Measurements from ENCODE around the gene IGF2. TPM values are rescaled to one million over a fixed set of nuclear protein-coding genes. Genes with fewer than 3 reads are reported as not detected.
A peak's percentile ranks its signal among the peaks of the same experiment; 100 is the strongest.

The IGF2 gene
- total RNA-seq, 1 donor from 2014 or later, result 110 TPM

- Mint-ChIP-seq H3K9me3 (ENCODE audit: low read depth) (no peaks in the 10 kb centered on the region), H3K4me1 (ENCODE audit: low read depth) (peaks cover 14% of the 10 kb centered on the region), H3K27me3 (ENCODE audit: low read depth) (peaks cover 47% of the 10 kb centered on the region), H3K36me3 (ENCODE audit: low read depth) (no peaks in the 10 kb centered on the region), H3K27ac (ENCODE audit: unreplicated experiment) (no peak overlapping the region), H3K4me3 (ENCODE audit: unreplicated experiment) (no peak overlapping the region)
- no peak for TF ChIP-seq CTCF (IDR thresholded peaks at IDR 0.05)
- no peak for DNase-seq (ENCODE audit: low spot score)
These were observed 3.1 kb upstream of the IGF2 start for GRCh38 chr11:2142300-2142759.

GRCh38 chr11:2140411-2141400, 1.5 kb upstream of the IGF2 start:
- Mint-ChIP-seq H3K4me1 (ENCODE audit: low read depth) (peaks cover 21% of the 10 kb centered on the region), H3K4me3 (ENCODE audit: unreplicated experiment) (no peak overlapping the region), H3K36me3 (ENCODE audit: low read depth) (no peaks in the 10 kb centered on the region), H3K27me3 (ENCODE audit: low read depth) (peaks cover 45% of the 10 kb centered on the region), H3K27ac (ENCODE audit: unreplicated experiment) (no peak overlapping the region), H3K9me3 (ENCODE audit: low read depth) (no peaks in the 10 kb centered on the region)
- no peak for DNase-seq (ENCODE audit: low spot score)
- peak; percentile 22 for TF ChIP-seq CTCF (IDR thresholded peaks at IDR 0.05)

GRCh38 chr11:2139621-2140337, 590 bp upstream of the IGF2 start:
- Mint-ChIP-seq H3K4me1 (ENCODE audit: low read depth) (peaks cover 21% of the 10 kb centered on the region), H3K9me3 (ENCODE audit: low read depth) (no peaks in the 10 kb centered on the region), H3K27me3 (ENCODE audit: low read depth) (peaks cover 44% of the 10 kb centered on the region), H3K27ac (ENCODE audit: unreplicated experiment) (no peak overlapping the region), H3K36me3 (ENCODE audit: low read depth) (no peaks in the 10 kb centered on the region), H3K4me3 (ENCODE audit: unreplicated experiment) (no peak overlapping the region)
- TF ChIP-seq CTCF (IDR thresholded peaks at IDR 0.05), result peak; percentile 5
- no peak for DNase-seq (ENCODE audit: low spot score)

- TF ChIP-seq CTCF (IDR thresholded peaks at IDR 0.05), result no peak
- H3K27ac Mint-ChIP-seq (ENCODE audit: unreplicated experiment), result no peak overlapping the region
- H3K9me3 Mint-ChIP-seq (ENCODE audit: low read depth), result no peaks in the 10 kb centered on the region
- DNase-seq (ENCODE audit: low spot score), result no peak
- no peaks in the 10 kb centered on the region for H3K36me3 Mint-ChIP-seq (ENCODE audit: low read depth)
- H3K4me1 Mint-ChIP-seq (ENCODE audit: low read depth), result peaks cover 19% of the 10 kb centered on the region
- peak overlapping the region; percentile 67 for H3K4me3 Mint-ChIP-seq (ENCODE audit: unreplicated experiment)
- peaks cover 47% of the 10 kb centered on the region for H3K27me3 Mint-ChIP-seq (ENCODE audit: low read depth)
These were observed 612 bp downstream of the IGF2 start for GRCh38 chr11:2138431-2139122.

GRCh38 chr11:2138068-2138430, 1.1 kb downstream of the IGF2 start:
- no peak overlapping the region for H3K27ac Mint-ChIP-seq (ENCODE audit: unreplicated experiment)
- no peak for DNase-seq (ENCODE audit: low spot score)
- H3K36me3 Mint-ChIP-seq (ENCODE audit: low read depth), result no peaks in the 10 kb centered on the region
- TF ChIP-seq CTCF (IDR thresholded peaks at IDR 0.05), result no peak
- peak overlapping the region; percentile 67 for H3K4me3 Mint-ChIP-seq (ENCODE audit: unreplicated experiment)
- H3K4me1 Mint-ChIP-seq (ENCODE audit: low read depth), result peaks cover 17% of the 10 kb centered on the region
- peaks cover 48% of the 10 kb centered on the region for H3K27me3 Mint-ChIP-seq (ENCODE audit: low read depth)
- no peaks in the 10 kb centered on the region for H3K9me3 Mint-ChIP-seq (ENCODE audit: low read depth)

Data from chondrocyte (in vitro differentiated cells).